Neural progenitor cell (in vitro differentiated cells): ENCODE measurements around the gene C11orf71. TPM values are rescaled to one million over a fixed set of nuclear protein-coding genes. Genes with fewer than 3 reads are reported as not detected.

Experiments
- total RNA-seq: library from RNA; depleted of rRNA; stranded (reverse); fragments of >200 nt; gene quantifications from 2 replicates; pipeline ENCODE4 v1.2.3, GENCODE V29; 2015; ENCODE audit warnings: low replicate concordance

The C11orf71 gene
- total RNA-seq, 1 donor from 2014 or later, result 6.8 TPM

Other genes starting within 250 kb of the C11orf71 start
- 1.7 TPM in 1 of 2 replicates, not detected in the other for gene NNMT, start 104.1 kb downstream of the C11orf71 start, total RNA-seq
- 44.5 and 61.1 TPM in 2 replicates for gene RBM7, start 155 bp upstream of the C11orf71 start, total RNA-seq
- gene REXO2, start 39.0 kb upstream of the C11orf71 start, total RNA-seq, result 51.6 and 82.0 TPM in 2 replicates
- not detected in 2 replicates for gene NXPE1, start 159.4 kb upstream of the C11orf71 start, total RNA-seq
- gene NXPE4, start 195.3 kb upstream of the C11orf71 start, total RNA-seq, result not detected in 2 replicates